SH-SY5Y (cell line): Measurements from ENCODE around the gene CGNL1.

Experiments used
- GATA2 ChIP-seq: IDR thresholded peaks from 2 replicates; pipeline ENCODE4 v1.6.1; 2011; ENCODE audit warnings: mild to moderate bottlenecking, low read depth, low read length
- GATA3 ChIP-seq: IDR thresholded peaks from 2 replicates; pipeline ENCODE4 v1.6.1; 2011; ENCODE audit warnings: low read depth, mild to moderate bottlenecking, low read length, moderate library complexity

Gene CGNL1

GRCh38 chr15:57596301-57596855 lies 220.1 kb downstream of the CGNL1 start:
- TF ChIP-seq GATA2 (no peak), GATA3 (no peak)

DNA sequence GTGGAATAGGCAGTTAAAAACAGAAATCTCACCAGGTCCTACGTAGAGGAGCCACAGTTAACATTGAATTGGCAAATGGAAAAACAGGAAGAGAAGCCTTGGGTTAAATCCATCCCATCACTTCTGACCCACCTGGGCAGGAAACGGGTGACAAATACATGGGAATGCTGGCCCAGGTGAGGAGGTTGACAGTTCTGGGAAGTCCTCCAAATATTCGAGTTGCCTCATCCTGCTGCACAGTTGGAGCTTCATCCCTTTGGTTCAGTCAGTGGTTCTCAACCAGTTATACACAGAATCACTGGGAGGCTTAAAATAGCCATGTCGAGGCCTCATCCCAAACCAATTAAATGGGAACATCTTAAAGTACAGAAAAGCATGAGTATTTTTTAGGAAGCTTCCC lies 220.7 kb downstream of the CGNL1 start:
- no peak for TF ChIP-seq GATA3
- no peak for TF ChIP-seq GATA2

DNA sequence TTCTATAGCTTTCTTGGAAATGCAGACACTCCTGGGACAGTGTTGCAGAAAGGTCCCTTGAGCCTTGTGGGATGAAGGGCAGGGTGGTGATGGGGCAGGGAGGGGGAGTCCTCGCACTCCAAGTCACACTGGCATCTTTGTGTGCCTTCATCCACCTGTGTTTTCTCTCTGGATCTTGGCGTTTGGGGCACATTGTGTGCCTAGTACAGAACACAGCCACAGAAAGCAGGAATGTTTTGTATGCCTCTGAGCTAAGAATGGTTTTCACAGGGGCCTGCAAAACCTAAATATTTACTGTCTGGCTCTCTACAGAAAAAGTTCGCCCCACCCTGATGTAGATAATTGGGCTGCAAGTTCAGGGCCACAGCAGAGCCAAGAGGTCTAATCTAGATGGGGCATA lies 221.1 kb downstream of the CGNL1 start:
- TF ChIP-seq GATA2 (no peak), GATA3 (no peak)

GRCh38 chr15:57598346-57598745 lies 222.0 kb downstream of the CGNL1 start:
- TF ChIP-seq GATA3: no peak

GRCh38 chr15:57599296-57599810 lies 223.0 kb downstream of the CGNL1 start:
- no peak for TF ChIP-seq GATA2
- TF ChIP-seq GATA3: no peak

DNA sequence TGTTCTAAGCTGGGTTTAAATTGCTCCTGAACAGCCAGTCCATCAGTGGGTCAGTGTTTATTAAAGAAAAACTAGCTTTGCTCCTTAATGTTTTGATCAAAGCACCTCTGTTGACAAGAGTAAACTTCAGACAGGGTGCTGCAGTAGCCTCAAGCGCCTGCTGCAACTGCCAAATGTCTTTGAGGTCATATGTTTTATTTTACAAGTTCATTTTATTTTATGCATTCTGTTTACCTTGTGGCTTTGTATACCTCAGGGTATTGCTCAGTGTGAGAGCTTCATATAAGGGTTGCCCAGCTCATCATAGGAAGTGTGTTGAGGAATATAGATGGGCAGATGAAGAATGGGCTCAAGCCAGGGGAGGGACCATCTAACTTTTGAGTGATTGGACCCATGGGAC lies 223.9 kb downstream of the CGNL1 start:
- no peak for TF ChIP-seq GATA3
- no peak for TF ChIP-seq GATA2
